ENCODE measurements around the gene GNAQ. TPM values are rescaled to one million over a fixed set of nuclear protein-coding genes. Genes with fewer than 3 reads are reported as not detected.

GNAQ gene
- total RNA-seq, 1 experiment from 2014 or later, result 38.2 TPM

DNA sequence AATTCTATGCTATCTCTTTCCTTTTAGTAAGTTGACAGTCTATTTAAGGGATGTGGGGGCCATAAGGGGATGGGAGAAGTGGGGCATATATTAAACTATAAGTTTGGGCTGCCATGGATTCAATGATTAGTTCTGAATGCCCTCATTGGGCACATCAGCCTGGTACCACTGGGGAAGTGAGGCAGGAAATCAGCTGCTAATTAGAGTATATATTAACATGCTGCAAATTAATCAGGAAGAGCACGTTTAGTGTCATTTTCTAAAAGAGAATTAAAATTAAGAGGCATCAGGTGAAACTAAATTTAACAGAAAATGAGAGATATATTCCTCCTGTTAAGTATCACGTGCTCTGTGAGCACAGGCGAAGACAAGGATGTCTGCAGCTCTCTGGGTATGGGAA lies 260.4 kb downstream of the GNAQ start:
- H3K4me3 Mint-ChIP-seq (ENCODE audit: unreplicated experiment), result no peak overlapping the region
- peaks cover 4% of the 10 kb centered on the region for H3K9me3 Mint-ChIP-seq (ENCODE audit: unreplicated experiment)
- BruUV-seq (replicated peaks), result no TSS peak
- H3K27me3 Mint-ChIP-seq (ENCODE audit: insufficient read depth, unreplicated experiment), result no peaks in the 10 kb centered on the region
- H3K36me3 Mint-ChIP-seq (ENCODE audit: insufficient read depth, unreplicated experiment), result peaks cover 15% of the 10 kb centered on the region
- TF ChIP-seq, protein P1, sequence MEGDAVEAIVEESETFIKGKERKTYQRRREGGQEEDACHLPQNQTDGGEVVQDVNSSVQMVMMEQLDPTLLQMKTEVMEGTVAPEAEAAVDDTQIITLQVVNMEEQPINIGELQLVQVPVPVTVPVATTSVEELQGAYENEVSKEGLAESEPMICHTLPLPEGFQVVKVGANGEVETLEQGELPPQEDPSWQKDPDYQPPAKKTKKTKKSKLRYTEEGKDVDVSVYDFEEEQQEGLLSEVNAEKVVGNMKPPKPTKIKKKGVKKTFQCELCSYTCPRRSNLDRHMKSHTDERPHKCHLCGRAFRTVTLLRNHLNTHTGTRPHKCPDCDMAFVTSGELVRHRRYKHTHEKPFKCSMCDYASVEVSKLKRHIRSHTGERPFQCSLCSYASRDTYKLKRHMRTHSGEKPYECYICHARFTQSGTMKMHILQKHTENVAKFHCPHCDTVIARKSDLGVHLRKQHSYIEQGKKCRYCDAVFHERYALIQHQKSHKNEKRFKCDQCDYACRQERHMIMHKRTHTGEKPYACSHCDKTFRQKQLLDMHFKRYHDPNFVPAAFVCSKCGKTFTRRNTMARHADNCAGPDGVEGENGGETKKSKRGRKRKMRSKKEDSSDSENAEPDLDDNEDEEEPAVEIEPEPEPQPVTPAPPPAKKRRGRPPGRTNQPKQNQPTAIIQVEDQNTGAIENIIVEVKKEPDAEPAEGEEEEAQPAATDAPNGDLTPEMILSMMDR (IDR thresholded peaks at IDR 0.05; ENCODE audit: unreplicated experiment), result no peak
- ChIA-PET POLR2A (no interaction called here), CTCF (interaction anchor here (1.0 to 1.7 kb wide), 3 partner anchors 15 to 265 kb away, joined by 4 to 6 read pairs (median 4); no protein-coding TSS in a partner anchor)
- no peak overlapping the region for H3K27ac Mint-ChIP-seq (ENCODE audit: low read depth, unreplicated experiment)
- DNase-seq (ENCODE audit: unreplicated experiment), result no peak
- no peaks in the 10 kb centered on the region for H3K4me1 Mint-ChIP-seq (ENCODE audit: insufficient read depth, unreplicated experiment)
- intact Hi-C loops (cut with micrococcal nuclease), result no loop called here

- H3K27ac Mint-ChIP-seq (ENCODE audit: low read depth, unreplicated experiment), result no peak overlapping the region
- no peaks in the 10 kb centered on the region for H3K27me3 Mint-ChIP-seq (ENCODE audit: insufficient read depth, unreplicated experiment)
- intact Hi-C loops (cut with micrococcal nuclease), result no loop called here
- ChIA-PET POLR2A (interaction anchor here (0.5 kb wide), 1 partner anchor 598 kb away, joined by 3 read pairs; no protein-coding TSS in a partner anchor), CTCF (interaction anchor here (0.8 to 1.7 kb wide), 4 partner anchors 16 to 314 kb away, joined by 3 to 6 read pairs (median 4); no protein-coding TSS in a partner anchor)
- TF ChIP-seq, protein P1 (IDR thresholded peaks at IDR 0.05; ENCODE audit: unreplicated experiment), result no peak
- no peak overlapping the region for H3K4me3 Mint-ChIP-seq (ENCODE audit: unreplicated experiment)
- peaks cover 13% of the 10 kb centered on the region for H3K36me3 Mint-ChIP-seq (ENCODE audit: insufficient read depth, unreplicated experiment)
- no TSS peak for BruUV-seq (replicated peaks)
- H3K4me1 Mint-ChIP-seq (ENCODE audit: insufficient read depth, unreplicated experiment), result no peaks in the 10 kb centered on the region
- no peaks in the 10 kb centered on the region for H3K9me3 Mint-ChIP-seq (ENCODE audit: unreplicated experiment)
- DNase-seq (ENCODE audit: unreplicated experiment), result no peak
Measured at GRCh38 chr9:77770340-77770739, 261.3 kb downstream of the GNAQ start.

GRCh38 chr9:77769246-77769645 lies 262.4 kb downstream of the GNAQ start:
- intact Hi-C loops (cut with micrococcal nuclease), result loop anchor here (5.0 kb wide), 1 partner anchor 312 kb away; no protein-coding TSS in a partner anchor
- ChIA-PET POLR2A (no interaction called here), CTCF (interaction anchor here (0.7 kb wide), 1 partner anchor 310 kb away, joined by 3 read pairs; no protein-coding TSS in a partner anchor)
- no peak for DNase-seq (ENCODE audit: unreplicated experiment)
- BruUV-seq (replicated peaks), result no TSS peak
- no peak overlapping the region for H3K27ac Mint-ChIP-seq (ENCODE audit: low read depth, unreplicated experiment)
- no peaks in the 10 kb centered on the region for H3K9me3 Mint-ChIP-seq (ENCODE audit: unreplicated experiment)
- no peak overlapping the region for H3K4me3 Mint-ChIP-seq (ENCODE audit: unreplicated experiment)
- no peaks in the 10 kb centered on the region for H3K27me3 Mint-ChIP-seq (ENCODE audit: insufficient read depth, unreplicated experiment)
- peaks cover 10% of the 10 kb centered on the region for H3K36me3 Mint-ChIP-seq (ENCODE audit: insufficient read depth, unreplicated experiment)
- TF ChIP-seq, protein P1 (IDR thresholded peaks at IDR 0.05; ENCODE audit: unreplicated experiment), result no peak
- H3K4me1 Mint-ChIP-seq (ENCODE audit: insufficient read depth, unreplicated experiment), result no peaks in the 10 kb centered on the region

- Mint-ChIP-seq H3K9me3 (ENCODE audit: unreplicated experiment) (no peaks in the 10 kb centered on the region), H3K36me3 (ENCODE audit: insufficient read depth, unreplicated experiment) (peaks cover 8% of the 10 kb centered on the region), H3K4me1 (ENCODE audit: insufficient read depth, unreplicated experiment) (no peaks in the 10 kb centered on the region), H3K4me3 (ENCODE audit: unreplicated experiment) (no peak overlapping the region), H3K27ac (ENCODE audit: low read depth, unreplicated experiment) (no peak overlapping the region), H3K27me3 (ENCODE audit: insufficient read depth, unreplicated experiment) (no peaks in the 10 kb centered on the region)
- CTCF ChIA-PET, result interaction anchor here (0.7 to 2.4 kb wide), 8 partner anchors 7 to 333 kb away, joined by 3 to 16 read pairs (median 9); no protein-coding TSS in a partner anchor
- POLR2A ChIA-PET, result no interaction called here
- intact Hi-C loops (cut with micrococcal nuclease), result loop anchor here (5.0 kb wide), 1 partner anchor 309 kb away; no protein-coding TSS in a partner anchor
- TF ChIP-seq, protein P1 (IDR thresholded peaks at IDR 0.05; ENCODE audit: unreplicated experiment), result no peak
- no TSS peak for BruUV-seq (replicated peaks)
- no peak for DNase-seq (ENCODE audit: unreplicated experiment)
Measured at GRCh38 chr9:77766587-77766986, 265.0 kb downstream of the GNAQ start.

All from MCF 10A (cell line).